HG02571 (cell line): ENCODE measurements around the gene IFITM1.
"Not testable (repeated sequence)": the region's sequence is repeated elsewhere in the genome, so short reads cannot be mapped to it uniquely, and the experiment has no call there.

Experiments used
- ATAC-seq: cut with Tn5 transposase; IDR thresholded peaks from one replicate; pipeline ENCODE4 v1.9.1; 2021; ENCODE audit warnings: mild to moderate bottlenecking, moderate library complexity; ENCODE audit not compliant: unreplicated experiment

Gene IFITM1

DNA sequence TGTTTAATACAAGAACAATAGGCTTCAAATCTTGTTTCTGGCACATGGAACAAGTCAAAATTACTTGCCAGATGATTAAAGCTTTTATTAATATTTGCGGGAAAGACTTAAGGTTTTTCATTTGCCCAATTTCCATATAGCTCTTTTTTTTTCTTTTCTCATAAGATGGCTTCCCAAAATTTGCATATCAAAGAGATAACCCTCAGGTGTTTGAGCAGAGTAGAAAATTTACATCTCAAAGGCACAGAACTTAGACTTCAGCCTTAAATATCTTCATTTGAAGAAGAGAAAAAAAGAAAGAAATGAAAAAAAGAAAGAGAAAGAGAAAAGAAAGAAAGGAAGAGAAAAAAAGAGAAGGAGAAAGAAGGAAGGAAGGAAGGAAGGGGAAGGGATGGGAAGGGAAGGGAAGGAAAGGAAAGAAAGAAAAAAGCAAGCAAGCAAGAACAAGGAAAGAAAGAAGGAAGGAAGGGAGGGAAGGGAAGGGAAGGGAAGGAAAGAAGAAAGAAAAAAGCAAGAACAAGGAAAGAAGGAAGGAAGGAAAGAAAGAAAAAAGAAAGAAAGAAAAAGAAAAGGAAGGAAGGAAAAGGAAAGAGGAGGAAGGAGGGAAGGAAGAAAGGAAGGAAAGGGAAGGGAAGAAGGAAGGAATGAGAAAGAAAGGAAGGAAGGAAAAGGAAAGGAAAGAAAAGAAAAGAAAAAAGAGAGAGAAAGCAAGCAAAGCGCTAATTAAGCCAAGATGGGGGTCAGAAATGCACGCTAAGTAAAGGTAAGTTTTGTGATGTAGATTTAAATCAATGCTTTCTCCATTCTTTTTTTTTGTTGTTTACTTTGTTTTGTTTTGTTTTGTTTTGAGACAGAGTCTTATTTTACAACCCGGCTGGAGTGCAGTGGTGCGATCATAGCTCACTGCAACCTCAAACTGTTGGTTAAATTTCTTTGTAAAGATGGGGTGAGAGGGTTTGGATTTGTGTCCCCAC, 27.0 kb downstream of the IFITM1 start:
- no peak for ATAC-seq

DNA sequence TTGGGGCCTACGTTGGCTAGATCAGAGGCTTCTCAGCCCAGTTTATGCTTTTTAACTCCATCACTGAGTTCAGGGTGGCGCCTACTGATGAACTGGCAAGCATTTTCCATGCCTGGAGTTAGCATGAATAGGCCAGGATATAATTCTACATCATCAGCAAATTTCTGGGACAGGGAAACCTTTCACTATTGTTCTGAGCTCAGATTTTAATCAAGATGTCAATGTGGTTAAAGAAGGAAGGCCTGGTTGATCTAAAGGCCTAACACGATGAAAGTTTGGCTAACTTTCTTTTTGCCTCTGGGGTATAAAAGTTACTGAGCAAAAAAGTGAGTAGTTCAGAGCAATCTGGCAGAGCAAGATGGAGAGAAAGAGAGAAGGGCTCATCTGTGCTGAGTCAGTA, 28.5 kb downstream of the IFITM1 start:
- ATAC-seq, result no peak

DNA sequence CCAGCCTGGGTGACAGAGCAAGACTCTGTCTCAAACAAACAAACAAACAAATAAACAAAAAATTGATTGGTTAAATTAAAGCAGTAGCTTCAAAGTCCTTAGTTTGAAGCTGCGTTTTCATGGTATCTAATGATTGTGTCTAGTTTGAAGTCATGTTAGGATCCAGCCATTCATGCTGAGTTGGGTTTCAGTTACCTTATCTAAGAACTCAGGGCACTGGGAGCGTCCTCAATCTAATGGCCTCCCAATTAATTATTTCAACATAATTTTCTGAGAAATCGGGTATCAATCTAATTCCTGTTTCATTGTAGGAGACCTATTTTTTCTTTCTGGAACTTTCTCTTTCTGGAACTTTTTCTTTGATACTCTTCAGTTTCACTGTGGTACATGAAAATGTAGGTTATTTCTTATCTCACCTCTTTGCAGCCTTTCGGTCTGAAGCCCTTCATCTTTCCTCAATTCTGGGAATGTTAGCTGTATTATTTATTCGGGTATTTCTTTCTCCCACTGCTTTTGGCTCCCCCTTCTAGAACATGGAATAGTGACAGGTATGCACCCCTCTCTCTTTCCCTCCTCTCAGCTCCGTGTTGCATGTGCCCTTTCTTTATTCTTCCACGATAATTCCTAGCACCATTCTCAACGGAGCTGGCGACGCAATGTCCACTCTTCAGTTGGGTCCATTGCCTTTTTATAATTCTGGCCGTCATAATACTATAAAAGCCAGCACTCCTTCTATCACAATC, 31.2 kb downstream of the IFITM1 start:
- ATAC-seq, result no peak

DNA sequence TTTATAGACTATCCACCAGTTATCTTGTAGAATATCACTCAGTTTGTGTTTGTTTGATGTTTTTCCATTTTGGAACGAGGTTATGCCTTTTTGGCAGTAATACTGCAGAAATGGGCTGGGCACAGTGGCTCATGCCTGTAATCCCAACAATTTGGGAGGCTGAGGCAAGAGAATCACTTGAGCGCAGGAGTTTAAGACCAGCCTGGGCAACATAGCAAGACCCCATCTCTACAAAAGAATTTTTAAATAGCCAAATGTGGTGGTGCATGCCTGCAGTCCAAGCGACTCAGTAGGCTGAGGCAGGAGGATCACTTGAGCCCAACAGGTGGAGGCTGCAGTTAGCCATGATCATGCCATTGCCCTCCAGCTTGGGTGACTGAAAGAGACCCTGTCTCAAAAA, 32.7 kb downstream of the IFITM1 start:
- no peak for ATAC-seq

DNA sequence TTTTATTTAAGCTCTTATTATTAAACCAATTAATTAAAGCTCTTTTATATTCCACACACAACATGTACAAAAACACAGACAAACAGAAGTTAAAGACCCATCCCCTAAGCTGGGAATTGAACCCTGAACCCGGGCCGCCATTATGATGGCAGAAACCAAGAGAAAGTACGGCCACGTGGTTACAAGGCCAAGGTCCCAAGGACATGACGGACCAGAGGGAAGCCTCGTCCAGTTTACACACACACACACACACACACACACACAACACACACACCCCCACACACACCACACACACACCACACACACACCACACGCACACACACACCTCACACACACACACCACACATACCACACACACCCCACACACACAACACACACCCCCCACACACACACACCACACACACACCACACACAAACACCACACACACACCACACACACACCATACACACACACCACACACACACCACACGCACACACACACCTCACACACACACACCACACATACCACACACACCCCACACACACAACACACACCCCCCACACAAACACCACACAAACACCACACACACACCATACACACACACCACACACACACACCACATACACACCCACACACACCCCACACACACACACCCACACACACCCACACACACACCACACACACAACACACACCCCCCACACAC, 35.6 kb downstream of the IFITM1 start:
- ATAC-seq, result not testable (repeated sequence)

DNA sequence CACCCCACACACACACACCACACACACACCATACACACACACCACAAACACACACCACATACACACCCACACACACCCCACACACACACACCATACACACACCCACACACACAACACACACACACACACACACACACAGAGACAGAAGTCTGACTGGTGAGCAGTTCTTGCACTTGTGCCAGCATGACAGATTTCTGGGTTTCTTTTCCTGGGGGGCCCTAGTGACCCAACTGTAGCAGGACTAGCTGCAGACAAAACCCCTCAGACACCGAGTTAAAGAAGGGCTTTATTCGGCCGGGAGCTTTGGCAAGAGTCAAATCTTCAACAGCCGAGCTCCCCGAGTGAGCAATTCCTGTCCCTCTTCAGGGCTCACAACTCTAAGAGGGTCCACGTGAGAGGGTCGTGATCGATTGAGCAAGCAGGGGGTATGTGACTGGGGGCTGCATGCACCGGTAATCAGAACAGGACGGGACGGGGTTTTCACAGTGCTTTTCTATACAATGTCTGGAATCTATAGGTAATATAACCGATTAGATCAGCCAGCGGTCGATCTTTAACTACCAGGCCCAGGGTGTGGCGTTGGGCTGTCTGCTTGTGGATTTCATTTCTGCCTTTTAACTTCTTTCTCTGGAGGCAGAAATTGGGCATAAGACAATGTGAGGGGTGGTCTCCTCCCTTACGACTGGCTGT, 36.3 kb downstream of the IFITM1 start:
- ATAC-seq, result not testable (repeated sequence)

DNA sequence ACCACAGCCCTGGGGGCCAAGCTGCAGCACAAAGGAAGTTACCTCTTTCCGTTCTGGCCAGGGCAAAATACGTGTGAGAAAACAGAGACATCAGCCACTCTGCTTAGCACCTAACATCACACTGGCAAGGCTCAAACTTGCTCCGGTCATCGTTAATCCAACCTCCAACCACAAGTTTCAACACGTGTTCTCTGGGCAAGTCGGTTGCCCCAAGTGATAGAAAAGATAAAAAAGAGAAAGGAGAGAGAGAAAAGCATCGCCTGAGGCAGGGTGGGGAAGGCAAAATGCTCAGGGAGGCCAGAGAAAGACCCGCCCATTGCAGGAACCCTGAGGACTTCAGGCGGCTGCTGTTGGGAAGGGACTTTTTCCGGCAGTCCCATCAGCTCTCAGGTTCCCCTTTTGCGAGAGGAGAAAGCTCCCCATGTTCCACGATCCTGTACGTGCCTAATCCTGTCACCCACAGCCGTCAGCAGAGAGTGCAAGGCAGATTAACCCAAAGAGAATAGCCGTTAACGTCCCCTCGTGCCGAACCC, 36.9 kb downstream of the IFITM1 start:
- no peak for ATAC-seq

DNA sequence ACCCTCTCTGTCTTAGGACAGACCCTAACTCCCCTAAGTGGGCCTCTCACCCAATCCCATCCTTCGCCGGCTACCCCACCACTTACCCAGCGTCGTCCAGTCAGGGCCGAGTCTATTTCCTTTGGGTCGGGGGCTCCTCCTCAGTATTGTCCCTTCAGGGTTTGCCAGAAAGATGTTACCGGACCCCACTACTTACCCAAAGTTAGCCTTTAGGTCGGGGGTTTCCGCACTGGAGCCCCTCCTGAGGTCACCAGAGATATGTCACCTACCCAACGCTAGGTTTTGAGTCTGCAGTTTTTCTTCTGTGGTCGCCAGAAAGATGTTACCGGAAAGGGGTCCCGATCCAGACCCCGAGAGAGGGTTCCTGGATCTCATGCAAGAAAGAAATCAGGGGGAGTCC, 37.6 kb downstream of the IFITM1 start:
- no peak for ATAC-seq

DNA sequence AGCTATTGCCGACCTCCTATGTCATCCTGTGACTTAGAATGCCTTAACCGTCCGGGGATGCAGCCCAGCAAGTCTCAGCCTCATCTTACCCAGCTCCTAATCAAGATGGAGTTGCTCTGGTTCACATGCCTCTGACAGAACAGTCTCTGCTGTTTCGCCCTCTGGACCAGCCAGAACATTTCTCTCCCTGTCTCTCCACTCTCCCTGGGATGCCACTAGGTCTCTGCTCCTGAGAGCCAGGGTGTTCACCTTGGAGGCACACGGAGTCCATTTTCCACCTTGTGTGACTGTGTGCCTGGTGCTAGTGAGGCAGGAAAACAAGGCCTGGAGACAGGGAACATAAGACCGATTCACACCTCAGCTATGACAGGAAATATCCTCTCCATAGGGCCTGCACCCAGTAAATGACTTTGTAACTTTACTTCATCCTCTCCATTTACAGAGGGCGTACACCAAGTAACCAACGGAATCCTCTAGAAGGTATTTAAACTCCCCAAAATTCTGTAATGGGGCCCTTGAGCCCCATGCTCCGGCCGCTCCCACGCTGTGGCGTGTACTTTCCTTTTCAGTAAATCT, 38.7 kb downstream of the IFITM1 start:
- no peak for ATAC-seq

DNA sequence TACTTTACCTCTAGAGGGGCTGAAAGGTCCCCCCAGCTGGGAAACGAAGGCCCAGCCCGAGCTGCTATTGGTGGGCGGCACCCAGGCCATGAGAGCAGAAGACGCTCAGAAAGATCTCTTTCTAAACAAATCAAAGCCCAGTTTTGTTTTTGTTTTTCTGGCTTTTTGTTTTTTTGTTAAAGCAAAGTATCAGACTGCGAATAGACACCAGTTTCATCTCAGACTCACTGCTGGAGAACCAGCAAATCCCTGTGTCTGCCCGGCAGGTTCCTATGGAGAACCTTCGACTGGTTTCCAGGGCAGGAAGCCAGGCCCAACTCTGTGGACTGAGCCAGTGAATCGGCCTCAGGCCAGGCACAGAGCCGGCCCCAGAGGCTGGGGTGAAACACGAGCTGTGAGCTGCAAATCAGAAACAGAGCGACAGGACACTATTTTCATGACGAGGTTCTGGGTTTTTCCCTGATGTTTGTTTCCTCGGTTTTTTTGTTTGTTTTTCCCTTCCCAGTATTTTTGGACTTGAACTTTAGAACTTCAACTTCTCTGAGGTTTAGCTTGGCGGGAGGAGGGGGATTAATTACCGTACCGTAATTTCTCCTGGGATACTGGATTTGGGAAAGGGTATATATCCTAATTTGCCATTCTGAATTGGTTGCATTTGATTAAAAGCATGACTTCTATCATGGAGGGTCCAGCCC, 39.5 kb downstream of the IFITM1 start:
- ATAC-seq, result no peak

DNA sequence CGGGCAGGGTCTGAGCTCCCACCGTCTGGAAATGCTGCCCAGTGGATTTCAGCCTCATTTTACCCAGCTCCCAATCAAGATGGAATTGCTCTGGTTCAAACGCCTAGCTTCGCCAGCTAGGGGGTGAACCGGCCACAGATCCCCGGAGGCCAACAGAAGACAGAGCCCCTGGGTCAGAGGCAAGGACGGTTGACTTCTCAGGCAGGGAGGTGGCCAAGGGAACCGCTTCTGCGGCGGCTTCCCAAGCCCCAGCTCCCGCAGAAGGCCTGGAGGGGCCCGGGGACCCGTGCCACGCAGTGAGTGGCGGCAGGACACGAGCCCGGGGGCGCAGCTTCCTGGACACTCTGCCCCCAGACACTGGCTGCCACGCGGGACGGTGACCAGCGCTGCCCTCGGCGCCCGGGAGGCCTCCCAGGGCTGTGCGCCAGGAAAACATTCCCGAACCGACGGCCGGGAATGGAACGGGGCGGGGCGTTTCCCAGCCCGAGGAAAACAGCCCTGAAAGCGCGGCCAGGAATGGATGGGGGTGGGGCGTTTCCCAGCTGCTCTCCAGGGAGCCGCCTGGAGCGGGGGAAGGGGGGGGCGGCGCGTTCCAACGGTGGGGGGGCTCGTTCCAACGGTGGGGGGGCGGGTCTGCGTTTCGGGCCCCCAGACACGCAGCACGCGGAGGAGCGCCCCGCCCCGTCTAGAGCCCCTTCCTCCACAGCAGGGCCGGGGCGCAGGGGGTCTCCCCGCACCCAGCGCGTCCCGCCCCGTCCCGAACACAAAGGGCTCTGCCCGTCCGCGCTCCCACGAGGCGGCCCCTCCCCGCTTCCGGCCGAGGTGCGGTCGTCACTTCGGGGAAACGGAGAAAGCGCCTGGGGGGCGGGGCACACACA, 42.0 kb downstream of the IFITM1 start:
- no peak for ATAC-seq

DNA sequence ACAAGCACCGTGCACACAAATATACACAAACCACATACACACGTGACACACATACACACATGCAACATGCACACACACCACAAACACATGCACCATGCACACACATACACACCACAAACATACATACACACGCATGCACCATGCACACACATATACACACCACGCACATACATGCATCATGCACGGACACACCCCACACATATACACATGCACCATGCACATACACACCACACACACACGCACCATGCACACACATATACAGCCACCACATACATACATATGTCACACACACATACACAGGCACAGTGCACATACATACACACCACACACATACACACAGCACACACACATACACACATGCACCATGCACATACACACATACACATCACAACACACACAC, 42.8 kb downstream of the IFITM1 start:
- no peak for ATAC-seq

DNA sequence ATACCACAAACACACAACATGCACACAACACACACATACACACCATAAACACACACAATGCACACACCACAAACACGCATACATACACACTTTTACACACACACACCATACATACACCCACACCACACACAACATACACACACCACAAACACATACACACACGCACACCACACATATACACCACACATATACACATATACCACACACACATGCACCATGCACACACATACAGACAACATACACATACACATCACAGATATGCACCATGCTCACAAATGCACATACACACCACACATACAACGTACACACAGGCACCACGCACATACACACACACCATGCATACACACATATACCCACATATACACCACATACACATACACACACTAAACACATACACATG, 43.7 kb downstream of the IFITM1 start:
- no peak for ATAC-seq

DNA sequence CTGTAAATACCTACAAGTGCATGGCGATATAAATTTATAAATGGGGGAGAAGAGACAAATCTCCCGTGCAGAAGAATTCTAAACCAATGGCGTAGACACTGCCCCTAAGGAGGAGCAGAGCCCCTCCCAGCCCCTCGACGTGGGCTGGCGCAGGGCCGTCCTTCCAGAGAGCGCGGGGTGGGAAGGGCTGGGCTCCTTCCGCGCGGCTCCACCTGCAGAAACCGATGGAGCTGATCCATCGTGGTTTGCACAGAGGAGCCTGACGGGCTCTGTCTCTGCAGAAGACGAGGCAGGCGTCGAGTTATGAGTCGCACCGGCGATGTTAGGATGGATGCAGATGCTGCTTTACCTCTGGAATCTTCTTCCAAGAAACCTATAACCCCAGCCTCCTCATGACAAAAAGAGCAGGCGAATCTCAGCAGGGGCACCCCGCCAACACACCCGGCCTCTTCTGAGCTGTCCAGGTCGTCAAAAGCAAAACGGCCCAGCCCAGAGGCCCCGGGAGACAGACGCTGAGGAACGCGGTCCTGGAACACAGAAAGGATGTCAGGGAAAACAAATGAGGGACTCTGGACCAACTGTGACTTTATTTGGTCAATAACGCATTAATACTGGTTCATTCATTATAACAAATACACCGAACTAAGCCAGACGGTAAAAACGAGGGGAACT, 44.4 kb downstream of the IFITM1 start:
- ATAC-seq, result no peak

DNA sequence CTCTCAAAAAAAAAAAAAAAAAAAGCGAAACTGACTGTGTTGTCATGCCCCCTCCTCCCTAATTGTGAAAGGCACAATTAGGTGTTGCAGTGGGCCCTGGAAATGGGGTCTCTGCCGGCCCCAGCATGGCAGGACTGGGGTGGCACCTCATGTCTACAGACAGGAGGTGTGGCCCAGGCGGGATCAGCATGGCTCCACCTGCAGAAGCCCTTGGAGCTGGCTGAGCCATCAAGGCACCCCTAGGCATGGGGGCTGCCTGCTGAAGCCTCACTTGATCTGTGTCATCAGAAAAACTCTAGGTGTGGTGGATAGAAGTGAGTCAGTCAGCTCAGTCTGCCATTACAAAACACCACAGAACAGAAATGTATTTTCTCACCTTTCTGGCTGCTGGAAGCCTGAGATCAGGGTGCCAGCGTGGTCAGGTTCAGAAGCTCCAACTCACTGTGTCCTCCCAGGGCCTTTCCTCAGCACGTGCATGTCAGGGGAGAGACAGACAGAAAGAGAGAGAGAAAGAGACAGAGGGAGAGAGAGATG, 45.4 kb downstream of the IFITM1 start:
- no peak for ATAC-seq

DNA sequence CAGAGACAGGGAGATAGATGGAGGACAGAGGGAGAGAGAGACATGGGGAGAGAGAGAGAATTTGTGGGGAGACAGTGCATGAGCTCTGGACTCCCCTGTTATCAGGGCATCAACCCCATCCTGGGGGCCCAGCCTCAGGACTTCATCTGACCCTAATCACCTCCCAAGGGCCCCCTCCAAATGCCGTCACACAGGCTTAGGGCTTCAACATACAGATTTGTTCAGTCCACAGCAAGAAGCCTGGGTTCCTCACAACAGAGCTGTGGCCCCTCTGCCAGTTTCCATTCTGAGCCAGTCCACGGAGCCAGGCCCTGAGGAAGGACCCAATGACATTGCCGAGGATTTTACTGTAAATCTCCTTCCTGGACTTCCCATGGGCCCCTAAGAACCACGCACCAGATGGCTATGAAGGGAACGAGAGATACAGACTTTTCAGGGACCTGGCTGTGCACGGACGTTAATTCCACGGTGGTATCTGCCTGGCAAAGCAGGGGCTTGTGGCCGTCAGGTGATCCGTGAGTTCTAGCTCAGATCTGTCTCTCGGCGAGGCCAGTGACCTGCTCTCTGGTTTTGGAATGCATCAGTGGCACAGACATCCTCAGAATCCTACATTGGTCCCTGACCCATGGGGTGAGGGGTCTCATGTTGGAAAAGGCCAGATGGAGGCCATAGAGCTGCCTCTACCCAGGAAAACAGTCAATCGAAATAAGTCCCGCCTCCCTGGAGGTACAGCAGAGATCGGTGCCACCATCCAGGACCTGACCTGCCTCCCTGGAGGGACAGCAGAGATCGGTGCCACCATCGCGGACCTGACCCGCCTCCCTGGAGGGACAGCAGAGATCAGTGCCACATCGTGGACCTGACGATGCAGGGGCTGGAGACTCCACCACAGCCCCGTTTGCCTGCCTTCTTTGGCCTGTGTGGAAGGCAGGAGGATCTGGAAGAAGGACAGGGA, 46.8 kb downstream of the IFITM1 start:
- ATAC-seq, result no peak
